Lung (tissue), 12 donors: ENCODE data around the gene CCDC127. TPM values are rescaled to one million over a fixed set of nuclear protein-coding genes. Genes with fewer than 3 reads are reported as not detected.

Experiments used
- ATAC-seq: fragments of 200-7000 bp; cut with Tn5 transposase; one replicate; pipeline ENCODE4 v1.9.1; 2020; ENCODE audit warnings: moderate number of reproducible peaks; ENCODE audit not compliant: insufficient read depth, low FRiP score
- DNase-seq, 3 donors: peaks; one replicate each; pipeline ENCODE4 v3.0.0-alpha.2; 2013 to 2017
- H3K27ac ChIP-seq, 2 donors: one replicate each; pipeline ENCODE4 v1.5.1; 2013; ENCODE audit warnings: mild to moderate bottlenecking in 2 of 2, moderate library complexity in 2 of 2, control low read depth in 1 of 2, inconsistent platforms in 1 of 2, low read depth in 1 of 2, low read length in 1 of 2
- H3K27me3 ChIP-seq, 3 donors: one replicate each; pipeline ENCODE4 v1.5.1; 2013; ENCODE audit warnings: low read length in 2 of 3; ENCODE audit not compliant: control insufficient read depth in 3 of 3, insufficient read depth in 3 of 3
- H3K36me3 ChIP-seq, 4 donors: one replicate each; pipeline ENCODE4 v1.5.1; 2013; ENCODE audit warnings: low read length in 4 of 4, mild to moderate bottlenecking in 1 of 4, moderate library complexity in 1 of 4; ENCODE audit not compliant: control insufficient read depth in 4 of 4, insufficient read depth in 4 of 4
- H3K4me1 ChIP-seq, 5 donors: one replicate each; pipeline ENCODE4 v1.5.1; 2013; ENCODE audit warnings: low read length in 5 of 5, mild to moderate bottlenecking in 2 of 5, moderate library complexity in 1 of 5; ENCODE audit not compliant: control insufficient read depth in 5 of 5, insufficient read depth in 5 of 5
- H3K4me3 ChIP-seq: one replicate; pipeline ENCODE4 v1.5.1; 2013; ENCODE audit warnings: mild to moderate bottlenecking, control low read depth, moderate library complexity
- H3K9ac ChIP-seq, 2 donors: one replicate each; pipeline ENCODE4 v1.5.1; 2013; ENCODE audit warnings: low read length in 2 of 2, control low read depth in 1 of 2; ENCODE audit not compliant: insufficient read depth in 1 of 2
- H3K9me3 ChIP-seq, 4 donors: one replicate each; pipeline ENCODE4 v1.5.1; 2013; ENCODE audit warnings: low read length in 3 of 4, mild to moderate bottlenecking in 1 of 4, moderate library complexity in 1 of 4; ENCODE audit not compliant: control insufficient read depth in 4 of 4, insufficient read depth in 3 of 4
- CTCF ChIP-seq: IDR thresholded peaks from 2 replicates; pipeline ENCODE4 v1.5.1; 2012; ENCODE audit warnings: mild to moderate bottlenecking; ENCODE audit errors: control extremely low read depth, extremely low read depth
- WGBS, 2 donors: extraction: QIAGEN DNeasy Blood & Tissue Kit; methylation state at CpG; one replicate each; pipeline ENCODE4 v1.1.7; 2013; 5-methylcytosine and 5-hydroxymethylcytosine counted together
- polyA plus RNA-seq, 2 donors: library from polyadenylated mRNA; stranded (reverse); fragments of 200-250 nt; gene quantifications; one replicate each; pipeline ENCODE4 v1.2.1, GENCODE V29; 2013
- total RNA-seq, 2 donors: library from RNA; depleted of rRNA in 1 of 2; stranded (reverse); fragments of >200 nt in 1 of 2; gene quantifications; one replicate each; pipeline ENCODE4 v1.2.1, GENCODE V29; 2014 to 2021
- donor health status: control.
- donor health status: control.
- donor health status: Bipolar disorder and iron deficiency.
- donor health status: healthy.
- donor health status: DM: yes; HTN: yes; CAD: no.

CCDC127 gene
- total and polyA plus RNA-seq, 4 donors, result 2.1 to 6.4 (median 3.9) TPM

- 91 to 92% methylated on average over 7 of the region's 7 CpGs for WGBS, 2 donors
- peak in 1 of 3 donors; percentile 4 for DNase-seq
Measured at GRCh38 chr5:163338-163620, 54.7 kb downstream of the CCDC127 start.

GRCh38 chr5:162565-163337 is 55.2 kb downstream of the CCDC127 start:
- DNase-seq (peak in 1 of 3 donors; percentile 5), ATAC-seq (no peak)
- Histone ChIP-seq H3K4me1 (no peaks in the 10 kb centered on the region), H3K36me3 (no peaks in the 10 kb centered on the region), H3K27ac (no peak overlapping the region), H3K27me3 (no peaks in the 10 kb centered on the region), H3K9ac (no peak overlapping the region), H3K9me3 (no peaks in the 10 kb centered on the region), H3K4me3 (no peak overlapping the region)
- 92 to 94% methylated on average over 21 to 23 of the region's 23 CpGs for WGBS, 2 donors
- no peak for TF ChIP-seq CTCF

More at GRCh38 chr5:163338-163620, 54.7 kb downstream of the CCDC127 start:
- Histone ChIP-seq H3K4me3 (no peak overlapping the region), H3K4me1 (peaks cover 0 to 3% (median 0%) of the 10 kb centered on the region in 5 donors), H3K36me3 (no peaks in the 10 kb centered on the region), H3K9ac (no peak overlapping the region), H3K27ac (no peak overlapping the region), H3K27me3 (no peaks in the 10 kb centered on the region), H3K9me3 (no peaks in the 10 kb centered on the region)
- no peak for TF ChIP-seq CTCF
- ATAC-seq, result no peak

- ATAC-seq, result no peak
- no peak overlapping the region for H3K9ac ChIP-seq
- no peaks in the 10 kb centered on the region for H3K4me1 ChIP-seq
- H3K9me3 ChIP-seq, result no peaks in the 10 kb centered on the region
- 83 to 91% methylated on average over 19 of the region's 19 CpGs for WGBS, 2 donors
- TF ChIP-seq CTCF, result no peak
- DNase-seq, result no peak
- no peak overlapping the region for H3K4me3 ChIP-seq
- H3K36me3 ChIP-seq, result no peaks in the 10 kb centered on the region
- no peak overlapping the region for H3K27ac ChIP-seq
- no peaks in the 10 kb centered on the region for H3K27me3 ChIP-seq
Measured at GRCh38 chr5:162190-162564, 55.8 kb downstream of the CCDC127 start.

- no peak for DNase-seq
Measured at GRCh38 chr5:161803-162110, 56.2 kb downstream of the CCDC127 start.

More at GRCh38 chr5:161803-162110, 56.2 kb downstream of the CCDC127 start:
- Histone ChIP-seq H3K4me3 (no peak overlapping the region), H3K27me3 (no peaks in the 10 kb centered on the region), H3K9me3 (no peaks in the 10 kb centered on the region), H3K4me1 (no peaks in the 10 kb centered on the region), H3K9ac (no peak overlapping the region), H3K27ac (no peak overlapping the region), H3K36me3 (no peaks in the 10 kb centered on the region)
- no peak for ATAC-seq
- WGBS, 2 donors, result 94 to 95% methylated on average over 17 of the region's 17 CpGs
- no peak for TF ChIP-seq CTCF
